HEK293T (cell line): ENCODE results near the gene SEZ6.

Experiments used
- CTCF ChIA-PET: fragments of 350-600 bp; formaldehyde crosslinking; extraction: SDS; loops from one replicate; lab custom pipeline; 2021; ENCODE audit warnings: antibody characterized with exemption, inconsistent platforms; lab: Yijun Ruan, JAX
- POLR2A ChIA-PET: fragments of 350-600 bp; formaldehyde crosslinking; extraction: SDS; loops from one replicate; lab custom pipeline; 2020; ENCODE audit warnings: antibody characterized with exemption, inconsistent platforms; lab: Yijun Ruan, JAX
- DNase-seq: peaks from one replicate; pipeline ENCODE4 v3.0.0; 2012; ENCODE audit warnings: mixed read lengths; ENCODE audit errors: extremely low spot score
- ARNT ChIP-seq: fragments of 450-650 bp; IDR thresholded peaks from 2 replicates; pipeline ENCODE4 v1.6.1; 2017; ENCODE audit warnings: mild to moderate bottlenecking
- BHLHE40 ChIP-seq: fragments of 450-650 bp; IDR thresholded peaks from 2 replicates; pipeline ENCODE4 v1.6.1; 2016; ENCODE audit warnings: mild to moderate bottlenecking, moderate library complexity, borderline replicate concordance
- CTBP1 ChIP-seq: fragments of 450-650 bp; IDR thresholded peaks from 2 replicates; pipeline ENCODE4 v1.6.1; 2016; ENCODE audit warnings: borderline replicate concordance
- ELF4 ChIP-seq: fragments of 450-650 bp; IDR thresholded peaks from 2 replicates; pipeline ENCODE4 v1.6.1; 2017; ENCODE audit warnings: antibody characterized with exemption
- FOXA1 ChIP-seq: fragments of 450-650 bp; IDR thresholded peaks from 2 replicates; pipeline ENCODE4 v1.6.1; 2016; ENCODE audit warnings: mild to moderate bottlenecking
- FOXK2 ChIP-seq: fragments of 450-650 bp; IDR thresholded peaks from 2 replicates; pipeline ENCODE4 v1.6.1; 2016; ENCODE audit warnings: mild to moderate bottlenecking
- FOXM1 ChIP-seq: fragments of 450-650 bp; IDR thresholded peaks from 2 replicates; pipeline ENCODE4 v1.6.1; 2017; ENCODE audit warnings: mild to moderate bottlenecking, borderline replicate concordance
- HDGF ChIP-seq: fragments of 450-650 bp; IDR thresholded peaks from 2 replicates; pipeline ENCODE4 v1.6.1; 2017; ENCODE audit warnings: antibody characterized with exemption, borderline replicate concordance
- L3MBTL2 ChIP-seq: fragments of 450-650 bp; conservative IDR thresholded peaks from 2 replicates; pipeline ENCODE4 v1.6.1; 2016; ENCODE audit warnings: mild to moderate bottlenecking
- LEF1 ChIP-seq: fragments of 450-650 bp; IDR thresholded peaks from 2 replicates; pipeline ENCODE4 v1.6.1; 2017; ENCODE audit warnings: mild to moderate bottlenecking, borderline replicate concordance
- NFRKB ChIP-seq: fragments of 450-650 bp; IDR thresholded peaks from 2 replicates; pipeline ENCODE4 v1.6.1; 2016; ENCODE audit warnings: mild to moderate bottlenecking, moderate library complexity
- PKNOX1 ChIP-seq: fragments of 450-650 bp; IDR thresholded peaks from 2 replicates; pipeline ENCODE4 v1.6.1; 2016
- SP1 ChIP-seq: fragments of 450-650 bp; IDR thresholded peaks from 2 replicates; pipeline ENCODE4 v1.6.1; 2017
- SUZ12 ChIP-seq: fragments of 450-650 bp; IDR thresholded peaks from 2 replicates; pipeline ENCODE4 v1.6.1; 2016; ENCODE audit warnings: mild to moderate bottlenecking
- TARDBP ChIP-seq: fragments of 450-650 bp; IDR thresholded peaks from 2 replicates; pipeline ENCODE4 v1.6.1; 2016
- ZNF384 ChIP-seq: fragments of 450-650 bp; IDR thresholded peaks from 2 replicates; pipeline ENCODE4 v1.6.1; 2016

SEZ6 gene

GRCh38 chr17:29039764-29040598 is 34.1 kb upstream of the SEZ6 start:
- DNase-seq = no peak
- no peak for TF ChIP-seq PKNOX1
- POLR2A ChIA-PET = interaction anchor here (1.4 kb wide), 1 partner anchor 8 kb away, joined by 7 read pairs; no protein-coding TSS in a partner anchor
- CTCF ChIA-PET = no interaction called here

GRCh38 chr17:29038085-29038795 is 32.4 kb upstream of the SEZ6 start:
- POLR2A ChIA-PET = interaction anchor here (1.4 kb wide), 1 partner anchor 10 kb away, joined by 7 read pairs; no protein-coding TSS in a partner anchor
- TF ChIP-seq SUZ12 (no peak), CTBP1 (no peak), BHLHE40 (no peak), PKNOX1 (peak; percentile 16; the same call in 1 of the 2 replicates), TARDBP (no peak), FOXK2 (no peak), ELF4 (no peak), LEF1 (no peak)
- CTCF ChIA-PET = interaction anchor here (0.6 to 1.5 kb wide), 6 partner anchors 21 to 1058 kb away, joined by 3 to 8 read pairs (median 4); no protein-coding TSS in a partner anchor
- DNase-seq = no peak

GRCh38 chr17:29037739-29038084 is 31.9 kb upstream of the SEZ6 start:
- DNase-seq = no peak
- no peak for TF ChIP-seq FOXK2
- TF ChIP-seq SUZ12 = no peak
- no peak for TF ChIP-seq HDGF
- TF ChIP-seq ARNT = no peak
- no peak for TF ChIP-seq CTBP1
- no peak for TF ChIP-seq FOXM1
- TF ChIP-seq L3MBTL2 = no peak
- TF ChIP-seq TARDBP = no peak
- no peak for TF ChIP-seq PKNOX1
- no peak for TF ChIP-seq NFRKB
- no peak for TF ChIP-seq ELF4
- TF ChIP-seq FOXA1 = no peak
- TF ChIP-seq LEF1 = no peak
- no peak for TF ChIP-seq ZNF384
- no peak for TF ChIP-seq BHLHE40
- TF ChIP-seq SP1 = no peak
- ChIA-PET POLR2A (no interaction called here), CTCF (interaction anchor here (0.6 to 1.5 kb wide), 3 partner anchors 58 to 86 kb away, joined by 5 to 8 read pairs (median 6); no protein-coding TSS in a partner anchor)

- no peak for DNase-seq
- ChIA-PET POLR2A (no interaction called here), CTCF (no interaction called here)
- no peak for TF ChIP-seq BHLHE40
- no peak for TF ChIP-seq SUZ12
- no peak for TF ChIP-seq CTBP1
- no peak for TF ChIP-seq TARDBP
- TF ChIP-seq PKNOX1 = no peak
- TF ChIP-seq ELF4 = no peak
Measured at GRCh38 chr17:29036584-29036983, 30.8 kb upstream of the SEZ6 start.

GRCh38 chr17:29034510-29034909 is 28.7 kb upstream of the SEZ6 start:
- no peak for DNase-seq
- TF ChIP-seq BHLHE40 (no peak), NFRKB (no peak), ARNT (no peak), ZNF384 (no peak)
- POLR2A ChIA-PET = interaction anchor here (1.2 kb wide), 1 partner anchor 17 kb away, joined by 3 read pairs; no protein-coding TSS in a partner anchor
- CTCF ChIA-PET = interaction anchor here (1.0 kb wide), 1 partner anchor 24 kb away, joined by 3 read pairs; no protein-coding TSS in a partner anchor

- ChIA-PET POLR2A (no interaction called here), CTCF (no interaction called here)
- no peak for DNase-seq
Measured at GRCh38 chr17:29032857-29033197, 27.0 kb upstream of the SEZ6 start.

More at GRCh38 chr17:29032857-29033197, 27.0 kb upstream of the SEZ6 start:
- TF ChIP-seq CTBP1 (no peak), FOXM1 (no peak), ZNF384 (no peak), BHLHE40 (no peak), ARNT (no peak), TARDBP (no peak), FOXK2 (no peak), SP1 (no peak), PKNOX1 (no peak), L3MBTL2 (no peak), ELF4 (no peak), NFRKB (no peak), LEF1 (no peak), HDGF (no peak), SUZ12 (no peak), FOXA1 (no peak)
